Muscle layer of duodenum (tissue), 2 donors: ENCODE results near the gene MLYCD.

Experiments
- H3K27ac ChIP-seq: one replicate; pipeline ENCODE4 v1.7.0; 2013; ENCODE audit warnings: mild to moderate bottlenecking, low read length
- H3K27me3 ChIP-seq: one replicate; pipeline ENCODE4 v1.7.0; 2013; ENCODE audit warnings: low read depth, mild to moderate bottlenecking, control low read depth, low read length
- H3K36me3 ChIP-seq, 2 donors: one replicate each; pipeline ENCODE4 v1.7.0; 2013; ENCODE audit warnings: low read length in 2 of 2, control low read depth in 1 of 2, mild to moderate bottlenecking in 1 of 2; ENCODE audit not compliant: insufficient read depth in 2 of 2, control insufficient read depth in 1 of 2
- H3K4me1 ChIP-seq, 2 donors: one replicate each; pipeline ENCODE4 v1.7.0; 2013; ENCODE audit warnings: low read length in 2 of 2, mild to moderate bottlenecking in 2 of 2, control low read depth in 1 of 2, moderate library complexity in 1 of 2; ENCODE audit not compliant: insufficient read depth in 2 of 2, control insufficient read depth in 1 of 2
- H3K4me3 ChIP-seq, 2 donors: one replicate each; pipeline ENCODE4 v1.7.0; 2013; ENCODE audit warnings: low read length in 2 of 2, low read depth in 1 of 2, mild to moderate bottlenecking in 1 of 2
- H3K9me3 ChIP-seq, 2 donors: one replicate each; pipeline ENCODE4 v1.7.0; 2013; ENCODE audit warnings: low read length in 2 of 2, control low read depth in 1 of 2, mild to moderate bottlenecking in 1 of 2; ENCODE audit not compliant: control insufficient read depth in 1 of 2
- donor health status: healthy.

MLYCD gene

DNA sequence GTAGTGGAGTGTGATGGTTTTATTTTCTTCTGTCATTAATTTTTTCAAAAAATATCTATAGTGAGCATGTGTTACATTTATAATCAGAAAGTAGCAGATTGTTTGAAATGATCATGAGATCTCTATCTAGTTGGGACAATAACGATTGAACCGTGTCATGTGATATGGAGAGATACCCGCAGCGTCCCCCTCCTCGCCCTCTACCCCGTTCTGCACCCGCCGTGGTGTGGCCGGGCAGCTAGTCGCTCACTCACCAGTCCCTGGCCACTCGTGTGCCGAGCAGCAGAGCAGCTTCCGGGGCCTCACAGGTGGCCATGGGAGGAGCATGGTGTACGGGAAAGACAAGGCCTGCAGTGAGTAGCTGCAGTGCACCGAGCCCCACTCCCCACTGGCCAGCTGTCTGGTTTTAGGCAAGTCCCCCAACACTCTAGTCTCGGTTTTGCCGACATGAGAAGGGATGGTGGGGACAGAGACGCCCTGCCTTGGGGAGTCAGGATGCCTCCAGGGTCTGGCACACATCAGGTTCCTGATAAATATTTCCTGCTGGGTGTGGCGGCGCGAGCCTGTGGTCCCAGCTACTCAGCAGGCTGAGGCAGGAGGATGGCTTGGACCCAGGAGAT, 15.3 kb downstream of the MLYCD start:
- Histone ChIP-seq H3K27ac (no peak overlapping the region), H3K9me3 (no peaks in the 10 kb centered on the region), H3K4me3 (no peak overlapping the region), H3K36me3 (peaks cover 55 to 85% of the 10 kb centered on the region in 2 donors), H3K27me3 (no peaks in the 10 kb centered on the region), H3K4me1 (no peaks in the 10 kb centered on the region)

DNA sequence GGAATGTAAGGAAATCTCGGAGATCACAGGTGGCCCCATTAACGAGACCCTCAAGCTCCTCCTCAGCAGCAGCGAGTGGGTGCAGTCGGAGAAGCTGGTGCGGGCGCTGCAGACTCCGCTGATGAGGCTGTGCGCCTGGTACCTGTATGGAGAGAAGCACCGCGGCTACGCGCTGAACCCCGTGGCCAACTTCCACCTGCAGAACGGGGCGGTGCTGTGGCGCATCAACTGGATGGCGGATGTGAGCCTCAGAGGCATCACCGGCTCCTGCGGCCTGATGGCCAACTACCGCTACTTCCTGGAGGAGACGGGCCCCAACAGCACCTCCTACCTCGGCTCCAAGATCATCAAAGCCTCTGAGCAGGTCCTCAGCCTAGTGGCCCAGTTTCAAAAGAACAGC, 16.2 kb downstream of the MLYCD start:
- Histone ChIP-seq H3K36me3 (peaks cover 60 to 86% of the 10 kb centered on the region in 2 donors), H3K27ac (no peak overlapping the region), H3K27me3 (no peaks in the 10 kb centered on the region), H3K9me3 (no peaks in the 10 kb centered on the region), H3K4me1 (no peaks in the 10 kb centered on the region), H3K4me3 (no peak overlapping the region)

DNA sequence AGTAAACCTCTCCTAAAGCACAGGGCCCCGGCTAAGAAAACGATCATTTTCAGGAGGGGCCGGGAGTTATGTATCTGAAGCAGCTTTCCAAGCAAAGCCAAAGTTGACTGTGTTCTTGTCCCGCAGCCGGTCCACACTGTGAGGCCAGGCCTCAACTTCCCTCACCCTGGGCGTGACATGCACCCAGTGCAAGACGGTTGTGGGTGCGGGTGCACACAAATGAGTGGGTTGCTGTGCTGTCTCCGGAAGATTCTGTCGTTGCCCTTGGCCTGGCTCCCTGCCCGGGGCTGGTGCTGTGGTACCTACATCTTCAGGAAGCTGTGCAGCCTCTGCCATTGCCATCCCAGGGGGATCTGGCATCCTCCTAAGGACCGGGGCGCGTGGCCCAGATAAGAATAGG, 16.6 kb downstream of the MLYCD start:
- no peak overlapping the region for H3K4me3 ChIP-seq
- H3K4me1 ChIP-seq: no peaks in the 10 kb centered on the region
- no peak overlapping the region for H3K27ac ChIP-seq
- no peaks in the 10 kb centered on the region for H3K9me3 ChIP-seq
- H3K27me3 ChIP-seq: no peaks in the 10 kb centered on the region
- peaks cover 62 to 86% of the 10 kb centered on the region in 2 donors for H3K36me3 ChIP-seq

DNA sequence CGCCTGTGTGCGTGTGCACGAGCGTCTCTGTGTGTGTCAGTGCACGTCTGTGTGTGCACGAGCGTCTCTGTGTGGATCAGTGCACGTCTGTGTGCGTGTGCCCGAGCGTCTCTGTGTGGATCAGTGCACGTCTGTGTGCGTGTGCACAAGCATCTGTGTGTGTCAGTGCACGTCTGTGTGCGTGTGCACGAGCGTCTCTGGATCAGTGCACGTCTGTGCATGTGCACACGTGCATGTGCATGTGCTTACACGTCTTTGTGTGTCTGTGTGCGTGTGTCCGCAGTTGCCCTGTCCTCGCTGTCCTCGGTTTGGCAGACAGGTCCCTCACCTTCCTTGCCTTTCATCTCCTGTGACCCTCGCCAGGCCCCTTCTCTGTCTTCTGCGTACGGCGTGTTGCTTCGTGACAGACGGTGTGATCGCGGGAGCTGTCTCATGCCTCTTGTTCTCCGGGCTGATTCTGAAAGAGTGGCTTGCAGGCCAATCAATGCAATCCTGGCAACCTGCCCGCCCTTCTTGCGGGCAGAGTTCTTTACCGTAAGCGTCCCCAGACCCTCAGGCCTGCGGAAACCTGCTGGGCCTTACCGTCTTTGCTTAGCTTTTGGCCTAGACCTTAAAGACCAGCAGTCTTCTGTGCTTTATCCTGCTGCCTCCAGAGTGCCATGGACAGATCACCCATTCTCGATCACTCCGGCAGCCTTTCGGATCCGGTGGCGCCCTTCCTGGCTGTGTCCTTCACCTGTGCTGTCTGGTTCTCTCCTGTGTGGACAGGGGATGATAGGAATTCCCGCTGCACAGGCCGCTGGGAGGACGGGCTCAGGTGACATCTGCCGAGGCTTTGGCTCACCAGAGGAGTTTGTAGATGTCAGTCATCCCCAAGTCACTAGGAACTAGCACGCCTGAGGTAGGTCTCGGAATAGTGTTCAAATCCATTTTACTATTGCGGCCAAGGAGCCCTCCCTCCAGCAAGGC, 18.5 kb downstream of the MLYCD start:
- Histone ChIP-seq H3K9me3 (no peaks in the 10 kb centered on the region), H3K4me1 (no peaks in the 10 kb centered on the region), H3K27me3 (no peaks in the 10 kb centered on the region), H3K4me3 (no peak overlapping the region), H3K27ac (no peak overlapping the region), H3K36me3 (peaks cover 56 to 82% of the 10 kb centered on the region in 2 donors)

DNA sequence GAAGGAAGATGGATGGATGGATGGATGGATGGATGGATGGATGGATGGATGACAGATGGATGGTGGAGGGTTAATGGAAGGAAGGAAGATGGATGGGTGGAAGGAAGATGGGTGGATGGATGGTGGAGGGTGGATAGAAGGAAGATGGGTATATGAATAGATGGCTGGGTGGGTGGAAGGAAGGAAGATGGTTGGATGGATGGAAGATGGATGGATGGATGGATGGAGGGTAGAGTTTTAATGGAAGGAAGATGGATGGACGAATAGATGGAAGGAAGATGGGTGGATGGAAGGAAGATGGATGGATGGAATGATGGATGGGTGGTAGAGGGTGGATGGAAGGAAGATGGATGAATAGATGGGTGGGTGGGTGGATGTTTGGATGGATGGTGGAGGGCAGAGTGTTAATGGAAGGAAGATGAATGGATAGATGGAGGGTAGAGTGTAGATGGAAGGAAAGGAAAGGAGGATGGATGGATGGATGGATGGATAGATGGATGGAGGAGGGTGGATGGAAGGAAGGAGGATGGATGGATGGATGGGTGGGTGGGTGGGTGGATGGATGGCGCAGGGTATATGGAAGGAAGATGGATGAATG, 22.1 kb downstream of the MLYCD start:
- Histone ChIP-seq H3K27me3 (no peaks in the 10 kb centered on the region), H3K27ac (no peak overlapping the region), H3K36me3 (peaks cover 38 to 53% of the 10 kb centered on the region in 2 donors), H3K9me3 (no peaks in the 10 kb centered on the region), H3K4me1 (peaks cover 0 to under 1% of the 10 kb centered on the region in 2 donors), H3K4me3 (no peak overlapping the region)

DNA sequence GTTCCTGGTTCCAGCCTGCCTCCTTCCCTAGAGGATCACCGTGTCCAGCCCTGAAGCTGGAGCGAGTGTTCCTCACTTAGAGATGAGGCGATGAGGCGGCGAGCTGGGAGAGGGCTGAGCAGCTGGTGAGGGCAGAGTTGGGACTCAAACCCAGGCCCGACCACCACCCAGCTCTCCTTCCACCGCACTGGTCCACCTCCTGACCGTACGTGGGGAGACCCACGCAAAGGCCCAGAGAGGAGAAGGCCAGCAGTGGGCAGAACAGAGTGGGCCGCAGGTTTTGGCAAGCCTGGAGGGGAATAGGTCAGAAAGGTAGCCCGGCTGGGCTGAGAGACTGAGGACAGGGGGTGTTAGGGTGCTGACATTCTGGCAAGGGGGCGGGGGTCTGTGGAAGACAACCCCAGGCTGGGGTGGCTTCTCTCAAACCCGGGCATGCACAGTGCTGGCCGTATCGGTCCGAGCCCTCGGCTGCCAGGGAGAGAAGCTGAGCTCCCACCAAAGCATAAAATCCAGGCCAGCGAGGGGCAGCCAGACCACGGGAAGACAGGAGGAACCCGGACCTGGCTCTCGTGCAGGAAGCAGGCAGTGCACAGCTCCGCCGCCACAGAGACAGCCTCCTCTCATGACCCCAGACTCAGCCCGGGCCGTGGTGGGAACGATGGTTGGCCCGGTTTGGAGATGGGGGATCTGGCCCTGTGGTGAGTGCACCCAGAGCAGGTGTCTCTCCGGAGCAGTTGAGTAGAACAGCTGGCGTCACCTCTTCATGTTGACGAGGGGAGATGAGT, 24.9 kb downstream of the MLYCD start:
- no peak overlapping the region for H3K4me3 ChIP-seq
- H3K4me1 ChIP-seq: peaks cover 0 to 10% of the 10 kb centered on the region in 2 donors
- peaks cover 21 to 35% of the 10 kb centered on the region in 2 donors for H3K36me3 ChIP-seq
- no peaks in the 10 kb centered on the region for H3K9me3 ChIP-seq
- no peaks in the 10 kb centered on the region for H3K27me3 ChIP-seq
- no peak overlapping the region for H3K27ac ChIP-seq

DNA sequence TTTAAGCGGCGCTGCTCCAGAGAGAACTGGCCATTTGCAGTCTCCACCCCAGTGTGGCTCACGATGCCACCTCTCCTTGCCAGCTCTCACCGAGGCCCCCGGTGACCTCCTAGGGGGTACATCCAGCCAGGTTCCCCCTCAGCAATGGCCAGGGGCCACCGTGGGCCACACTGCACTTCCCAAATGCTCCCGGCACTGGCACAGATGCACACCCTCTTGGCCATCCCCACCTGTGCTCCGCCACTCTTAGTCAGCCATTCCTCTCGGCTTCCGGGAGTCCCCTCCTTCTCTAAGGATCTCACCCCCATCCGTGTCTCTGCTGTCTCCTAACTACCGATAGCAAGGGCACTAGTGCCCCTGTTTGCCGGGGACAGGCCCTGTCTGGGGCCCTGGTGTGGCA, 25.8 kb downstream of the MLYCD start:
- no peaks in the 10 kb centered on the region for H3K27me3 ChIP-seq

DNA sequence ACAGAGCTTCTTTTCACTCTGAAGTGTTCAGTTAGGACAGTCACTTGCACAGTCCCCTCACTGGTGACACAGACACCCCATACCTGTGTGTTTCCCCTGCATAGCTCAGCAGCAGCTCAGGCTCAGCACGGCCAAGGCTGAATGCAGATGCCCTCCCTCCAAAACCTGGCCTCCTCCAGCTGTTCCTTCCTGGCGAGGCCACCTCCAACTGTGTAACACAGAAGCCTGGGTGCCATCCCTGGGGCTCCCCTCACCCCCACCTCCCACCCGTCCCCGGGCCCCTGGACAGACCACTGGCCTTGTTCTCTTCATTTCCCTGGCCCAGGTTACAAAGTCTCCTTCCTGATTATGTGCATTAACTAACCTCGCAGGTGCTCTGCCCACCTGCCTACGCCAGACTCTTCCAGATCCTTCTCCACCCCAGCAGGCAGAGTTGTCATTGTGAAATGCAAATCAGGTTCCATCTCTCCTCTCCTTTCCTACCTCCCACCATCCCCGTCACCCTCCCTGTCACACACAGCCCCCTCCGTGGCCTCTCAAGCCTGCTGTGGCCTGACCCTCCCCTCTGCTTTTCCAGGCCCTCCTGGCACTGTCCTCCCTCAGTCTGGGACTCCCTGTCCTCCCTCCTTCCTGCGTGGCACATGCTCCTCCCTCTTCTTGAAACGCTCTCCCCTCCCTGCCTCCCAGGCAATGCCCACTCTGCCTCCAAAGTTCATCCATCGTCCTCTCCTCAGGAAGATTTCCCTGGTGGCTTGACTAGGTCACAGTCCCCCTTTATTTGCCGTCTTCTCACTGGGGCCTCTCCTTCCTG, 26.4 kb downstream of the MLYCD start:
- no peaks in the 10 kb centered on the region for H3K9me3 ChIP-seq
- peaks cover 5 to 21% of the 10 kb centered on the region in 2 donors for H3K36me3 ChIP-seq
- no peak overlapping the region for H3K27ac ChIP-seq
- peaks cover 0 to 10% of the 10 kb centered on the region in 2 donors for H3K4me1 ChIP-seq
- H3K4me3 ChIP-seq: no peak overlapping the region
- H3K27me3 ChIP-seq: no peaks in the 10 kb centered on the region

More for the DNA sequence above, 25.8 kb downstream of the MLYCD start:
- no peaks in the 10 kb centered on the region for H3K9me3 ChIP-seq
- peaks cover 0 to 10% of the 10 kb centered on the region in 2 donors for H3K4me1 ChIP-seq
- peaks cover 11 to 28% of the 10 kb centered on the region in 2 donors for H3K36me3 ChIP-seq
- no peak overlapping the region for H3K4me3 ChIP-seq
- H3K27ac ChIP-seq: no peak overlapping the region

DNA sequence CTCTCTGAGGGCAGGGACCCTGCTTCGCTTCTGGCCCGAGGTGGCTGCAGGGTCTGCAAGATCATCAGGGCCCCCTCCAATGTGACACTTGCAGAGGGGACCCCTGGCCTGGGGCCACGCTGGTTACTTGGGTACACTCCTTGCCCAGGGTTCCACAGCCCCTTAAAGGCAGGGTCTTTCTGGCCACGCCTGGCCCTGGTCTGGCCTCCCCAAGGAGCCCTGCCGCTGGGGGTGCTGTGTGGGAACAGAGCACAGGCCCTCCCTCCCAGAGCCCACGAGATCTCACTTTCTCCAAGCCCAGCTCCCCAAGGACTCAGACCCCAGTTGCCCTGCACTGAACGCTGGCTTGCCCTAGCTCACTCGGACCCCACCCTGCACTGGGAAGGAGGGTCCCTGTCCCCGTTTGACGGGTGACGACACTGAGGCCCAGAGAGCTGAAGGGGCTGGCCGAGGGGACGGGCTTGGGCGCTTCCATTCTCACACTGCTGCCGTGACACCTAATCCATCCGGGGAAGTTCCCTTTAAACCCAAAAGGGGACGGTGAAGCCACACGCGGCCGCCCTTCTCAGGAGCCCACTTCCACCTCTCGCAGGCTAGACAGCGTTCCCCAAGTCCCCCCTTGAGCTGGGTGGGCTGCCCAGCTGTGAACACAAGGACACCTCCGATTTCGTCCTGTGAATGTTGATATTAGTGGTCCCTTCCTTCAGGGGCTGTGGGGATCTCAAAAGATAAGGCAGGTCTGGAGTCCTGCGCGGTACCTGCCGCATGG, 27.2 kb downstream of the MLYCD start:
- Histone ChIP-seq H3K36me3 (peaks cover 5 to 13% of the 10 kb centered on the region in 2 donors), H3K27ac (no peak overlapping the region), H3K4me1 (peaks cover 0 to 10% of the 10 kb centered on the region in 2 donors), H3K27me3 (no peaks in the 10 kb centered on the region), H3K9me3 (no peaks in the 10 kb centered on the region), H3K4me3 (no peak overlapping the region)
